ENCODE measurements around the gene SH3RF1.

Gene SH3RF1

GRCh38 chr4:169312690-169313422 lies 42.1 kb upstream of the SH3RF1 start:
- no peak overlapping the region for H4K8ac ChIP-seq (ENCODE audit: low read depth, low read length)
- H3K14ac ChIP-seq (ENCODE audit: low read length): peak overlapping the region; percentile 53
- no peaks in the 10 kb centered on the region for H3K36me3 ChIP-seq (ENCODE audit: control insufficient read depth in 1 of 2, insufficient read depth in 2 of 2, low read length in 2 of 2)
- WGBS (ENCODE audit: extremely low coverage, insufficient coverage, insufficient read length): no CpG with 5 or more reads among the region's 6 CpGs
- DNase-seq: no peak
- no peak overlapping the region for H3K4me2 ChIP-seq (ENCODE audit: low read length)
- no peaks in the 10 kb centered on the region for H3K79me2 ChIP-seq (ENCODE audit: control insufficient read depth, insufficient read depth, low read length, poor library complexity)
- peaks cover 6 to 7% of the 10 kb centered on the region in 2 experiments for H3K4me1 ChIP-seq (ENCODE audit: control insufficient read depth in 1 of 2, insufficient read depth in 2 of 2, low read length in 2 of 2)
- H2AK5ac ChIP-seq (ENCODE audit: low read length): peak overlapping the region; percentile 53
- H3K79me1 ChIP-seq (ENCODE audit: low read length): peaks cover 2% of the 10 kb centered on the region
- H3K9ac ChIP-seq (ENCODE audit: low read length): no peak overlapping the region
- H3K9me3 ChIP-seq (ENCODE audit: insufficient read depth, low read depth, low read length): peaks cover 2% of the 10 kb centered on the region
- H3K18ac ChIP-seq (ENCODE audit: low read length): no peak overlapping the region
- no peaks in the 10 kb centered on the region for H3K27me3 ChIP-seq (ENCODE audit: insufficient read depth, low read length)
- H3K27ac ChIP-seq (ENCODE audit: low read depth, low read length): no peak overlapping the region
- no peak overlapping the region for H4K12ac ChIP-seq (ENCODE audit: low read depth, low read length)
- no peak overlapping the region for H2BK120ac ChIP-seq (ENCODE audit: insufficient read depth, low read length, poor library complexity)
- no peak overlapping the region for H3K4me3 ChIP-seq (ENCODE audit: low read depth, low read length)
- H2BK12ac ChIP-seq (ENCODE audit: low read length): peak overlapping the region; percentile 79
- H2BK5ac ChIP-seq (ENCODE audit: low read depth, low read length, poor library complexity): no peak overlapping the region
- H2AFZ ChIP-seq (ENCODE audit: insufficient read depth, low read length, poor library complexity): no peak overlapping the region
- no peak overlapping the region for H3K4ac ChIP-seq (ENCODE audit: low read depth, low read length)
- no peak overlapping the region for H3K23ac ChIP-seq (ENCODE audit: low read length)
- H4K91ac ChIP-seq (ENCODE audit: low read depth, low read length): peak overlapping the region; percentile 31

DNA sequence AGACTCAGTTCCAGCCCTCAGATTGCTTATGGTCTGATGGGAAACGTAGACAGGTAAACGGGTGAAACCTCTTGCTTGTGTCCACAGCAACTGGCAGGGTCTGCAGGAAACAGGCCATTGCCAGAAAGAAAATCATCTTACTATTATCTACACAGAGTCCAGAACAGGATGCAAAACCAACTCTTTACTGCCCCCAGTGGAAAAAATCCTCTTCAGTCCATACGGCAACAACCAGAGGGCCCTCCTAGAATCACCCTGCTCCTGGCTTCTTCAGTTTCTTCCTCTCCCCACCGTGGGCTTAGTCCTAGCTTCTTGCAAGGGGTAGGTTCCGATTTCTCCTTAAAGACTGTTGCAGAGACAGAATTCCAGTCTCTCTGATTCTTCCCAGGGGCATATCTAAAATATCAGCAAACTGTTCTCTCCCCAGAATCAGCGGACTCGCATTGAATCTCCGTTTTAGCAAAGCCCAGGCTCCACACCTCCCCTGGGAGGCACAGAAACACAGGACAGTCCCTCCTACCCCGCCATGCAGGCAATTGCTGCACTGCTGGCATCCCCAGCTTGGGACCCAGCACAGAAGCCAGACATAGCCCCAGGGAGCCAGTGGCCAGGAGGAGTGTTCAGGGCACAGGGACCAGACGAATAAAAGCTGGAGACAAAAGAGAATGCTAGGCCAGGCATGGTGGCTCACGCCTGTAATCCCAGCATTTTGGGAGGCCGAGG lies 41.0 kb upstream of the SH3RF1 start:
- no peak overlapping the region for H4K12ac ChIP-seq (ENCODE audit: low read depth, low read length)
- H2AK5ac ChIP-seq (ENCODE audit: low read length): peak overlapping the region; percentile 80
- H2BK12ac ChIP-seq (ENCODE audit: low read length): peak overlapping the region; percentile 5
- H3K79me2 ChIP-seq (ENCODE audit: control insufficient read depth, insufficient read depth, low read length, poor library complexity): no peaks in the 10 kb centered on the region
- no peak overlapping the region for H3K4me3 ChIP-seq (ENCODE audit: low read depth, low read length)
- peaks cover 6 to 7% of the 10 kb centered on the region in 2 experiments for H3K4me1 ChIP-seq (ENCODE audit: control insufficient read depth in 1 of 2, insufficient read depth in 2 of 2, low read length in 2 of 2)
- no peak overlapping the region for H3K4ac ChIP-seq (ENCODE audit: low read depth, low read length)
- peaks cover 2% of the 10 kb centered on the region for H3K9me3 ChIP-seq (ENCODE audit: insufficient read depth, low read depth, low read length)
- H2BK120ac ChIP-seq (ENCODE audit: insufficient read depth, low read length, poor library complexity): peak overlapping the region; percentile 68
- no peaks in the 10 kb centered on the region for H3K36me3 ChIP-seq (ENCODE audit: control insufficient read depth in 1 of 2, insufficient read depth in 2 of 2, low read length in 2 of 2)
- peak overlapping the region; percentile 1 for H4K8ac ChIP-seq (ENCODE audit: low read depth, low read length)
- DNase-seq: peak; percentile 52 to 86
- no peak overlapping the region for H3K9ac ChIP-seq (ENCODE audit: low read length)
- no peak overlapping the region for H3K14ac ChIP-seq (ENCODE audit: low read length)
- H3K27ac ChIP-seq (ENCODE audit: low read depth, low read length): no peak overlapping the region
- H4K91ac ChIP-seq (ENCODE audit: low read depth, low read length): no peak overlapping the region
- WGBS (ENCODE audit: extremely low coverage, insufficient coverage, insufficient read length): no CpG with 5 or more reads among the region's 12 CpGs
- H3K27me3 ChIP-seq (ENCODE audit: insufficient read depth, low read length): no peaks in the 10 kb centered on the region
- H2BK5ac ChIP-seq (ENCODE audit: low read depth, low read length, poor library complexity): no peak overlapping the region
- peaks cover 2% of the 10 kb centered on the region for H3K79me1 ChIP-seq (ENCODE audit: low read length)
- H2AFZ ChIP-seq (ENCODE audit: insufficient read depth, low read length, poor library complexity): no peak overlapping the region
- peak overlapping the region; percentile 35 for H3K18ac ChIP-seq (ENCODE audit: low read length)
- no peak overlapping the region for H3K4me2 ChIP-seq (ENCODE audit: low read length)
- H3K23ac ChIP-seq (ENCODE audit: low read length): no peak overlapping the region

GRCh38 chr4:169309326-169309967 lies 38.7 kb upstream of the SH3RF1 start:
- Histone ChIP-seq H3K9me3 (ENCODE audit: insufficient read depth, low read depth, low read length) (peaks cover 2% of the 10 kb centered on the region), H2BK120ac (ENCODE audit: insufficient read depth, low read length, poor library complexity) (no peak overlapping the region), H3K4ac (ENCODE audit: low read depth, low read length) (no peak overlapping the region), H3K4me2 (ENCODE audit: low read length) (no peak overlapping the region), H3K18ac (ENCODE audit: low read length) (no peak overlapping the region), H4K12ac (ENCODE audit: low read depth, low read length) (no peak overlapping the region), H3K27ac (ENCODE audit: low read depth, low read length) (no peak overlapping the region), H2AK5ac (ENCODE audit: low read length) (no peak overlapping the region), H3K9ac (ENCODE audit: low read length) (no peak overlapping the region), H3K23ac (ENCODE audit: low read length) (no peak overlapping the region), H3K79me2 (ENCODE audit: control insufficient read depth, insufficient read depth, low read length, poor library complexity) (no peaks in the 10 kb centered on the region), H3K79me1 (ENCODE audit: low read length) (peaks cover 2% of the 10 kb centered on the region), H3K4me3 (ENCODE audit: low read depth, low read length) (no peak overlapping the region), H3K14ac (ENCODE audit: low read length) (no peak overlapping the region), H3K36me3 (ENCODE audit: control insufficient read depth in 1 of 2, insufficient read depth in 2 of 2, low read length in 2 of 2) (no peaks in the 10 kb centered on the region), H4K8ac (ENCODE audit: low read depth, low read length) (no peak overlapping the region), H3K27me3 (ENCODE audit: insufficient read depth, low read length) (no peaks in the 10 kb centered on the region), H2BK12ac (ENCODE audit: low read length) (no peak overlapping the region), H2AFZ (ENCODE audit: insufficient read depth, low read length, poor library complexity) (no peak overlapping the region), H2BK5ac (ENCODE audit: low read depth, low read length, poor library complexity) (no peak overlapping the region), H3K4me1 (ENCODE audit: control insufficient read depth in 1 of 2, insufficient read depth in 2 of 2, low read length in 2 of 2) (peaks cover 4% of the 10 kb centered on the region in 2 experiments), H4K91ac (ENCODE audit: low read depth, low read length) (no peak overlapping the region)
- no peak for DNase-seq
- no CpG with 5 or more reads among the region's 12 CpGs for WGBS (ENCODE audit: extremely low coverage, insufficient coverage, insufficient read length)

GRCh38 chr4:169307576-169307975 lies 36.8 kb upstream of the SH3RF1 start:
- no CpG with 5 or more reads among the region's 2 CpGs for WGBS (ENCODE audit: extremely low coverage, insufficient coverage, insufficient read length)

More at GRCh38 chr4:169307576-169307975, 36.8 kb upstream of the SH3RF1 start:
- Histone ChIP-seq H3K4me2 (ENCODE audit: low read length) (no peak overlapping the region), H3K9me3 (ENCODE audit: insufficient read depth, low read depth, low read length) (peaks cover 2% of the 10 kb centered on the region), H4K8ac (ENCODE audit: low read depth, low read length) (no peak overlapping the region), H3K4me3 (ENCODE audit: low read depth, low read length) (no peak overlapping the region), H4K91ac (ENCODE audit: low read depth, low read length) (no peak overlapping the region), H3K23ac (ENCODE audit: low read length) (no peak overlapping the region), H3K4me1 (ENCODE audit: control insufficient read depth in 1 of 2, insufficient read depth in 2 of 2, low read length in 2 of 2) (peaks cover 4% of the 10 kb centered on the region in 2 experiments), H3K9ac (ENCODE audit: low read length) (no peak overlapping the region), H2BK12ac (ENCODE audit: low read length) (no peak overlapping the region), H3K79me1 (ENCODE audit: low read length) (no peaks in the 10 kb centered on the region), H2AK5ac (ENCODE audit: low read length) (no peak overlapping the region), H3K14ac (ENCODE audit: low read length) (no peak overlapping the region), H4K12ac (ENCODE audit: low read depth, low read length) (no peak overlapping the region), H3K18ac (ENCODE audit: low read length) (no peak overlapping the region), H2BK5ac (ENCODE audit: low read depth, low read length, poor library complexity) (no peak overlapping the region), H3K27ac (ENCODE audit: low read depth, low read length) (no peak overlapping the region), H3K27me3 (ENCODE audit: insufficient read depth, low read length) (no peaks in the 10 kb centered on the region), H2BK120ac (ENCODE audit: insufficient read depth, low read length, poor library complexity) (no peak overlapping the region), H3K4ac (ENCODE audit: low read depth, low read length) (no peak overlapping the region), H3K36me3 (ENCODE audit: control insufficient read depth in 1 of 2, insufficient read depth in 2 of 2, low read length in 2 of 2) (no peaks in the 10 kb centered on the region), H3K79me2 (ENCODE audit: control insufficient read depth, insufficient read depth, low read length, poor library complexity) (no peaks in the 10 kb centered on the region), H2AFZ (ENCODE audit: insufficient read depth, low read length, poor library complexity) (no peak overlapping the region)
- DNase-seq: no peak

Measured in trophoblast cell (in vitro differentiated cells and primary cell).